ENCODE measurements around the gene MAP3K19.

GRCh38 chr2:134988994-134989605, 58.1 kb downstream of the MAP3K19 start:
- TF ChIP-seq CTCF (IDR thresholded peaks at IDR 0.05; ENCODE audit: low read depth, low read length) (peak; percentile 5), POLR2A (IDR thresholded peaks at IDR 0.05; ENCODE audit: extremely low read depth, insufficient read length) (no peak), MYC (IDR thresholded peaks at IDR 0.05; ENCODE audit: low read depth, low read length) (no peak), MAX (IDR thresholded peaks at IDR 0.05; ENCODE audit: low read depth, low read length) (no peak)
